ENCODE measurements around the gene ENTR1. TPM values are rescaled to one million over a fixed set of nuclear protein-coding genes. Genes with fewer than 3 reads are reported as not detected.

ENTR1 gene
- total and polyA plus RNA-seq, 2 of the 4 experiments (the other 2 are of a cell fraction) = 14.5 to 37.3 TPM

GRCh38 chr9:136401173-136401922 is 9.1 kb downstream of the ENTR1 start:
- Histone ChIP-seq H2AFZ (replicated peaks; ENCODE audit: low read length, poor library complexity) (peak overlapping the region; percentile 43), H3K4me3 (ENCODE audit: insufficient read depth, low read depth, low read length) (no peak overlapping the region), H2BK5ac (ENCODE audit: low read depth, low read length, poor library complexity, severe bottlenecking) (no peak overlapping the region), H2BK15ac (ENCODE audit: low read depth, low read length) (no peak overlapping the region), H4K20me1 (ENCODE audit: insufficient read depth, low read length) (peaks cover 16% of the 10 kb centered on the region; the same call in 1 of the 2 replicates), H2BK20ac (ENCODE audit: low read depth, low read length) (no peak overlapping the region), H3K56ac (ENCODE audit: extremely low read depth, insufficient read depth, low read length) (no peak overlapping the region), H3K4ac (ENCODE audit: low read depth, low read length) (no peak overlapping the region), H2BK120ac (ENCODE audit: low read depth, low read length) (no peak overlapping the region), H3K9me1 (ENCODE audit: insufficient read depth, low read length) (no peaks in the 10 kb centered on the region), H3K9me3 (ENCODE audit: control insufficient read depth, insufficient read depth, low read length) (no peaks in the 10 kb centered on the region), H4K8ac (ENCODE audit: low read depth in 2 of 2, low read length in 2 of 2) (no peak overlapping the region; a peak in 1 of 4 replicates), H4K91ac (ENCODE audit: insufficient read depth, low read depth, low read length) (no peak overlapping the region), H3K79me1 (ENCODE audit: low read depth in 1 of 2, low read length in 2 of 2) (peaks cover 15 to 30% of the 10 kb centered on the region in 2 experiments), H4K5ac (ENCODE audit: low read depth, low read length) (no peak overlapping the region), H2AK5ac (ENCODE audit: low read depth, low read length) (no peak overlapping the region), H3K36me3 (ENCODE audit: control insufficient read depth, insufficient read depth, low read length) (peaks cover 44% of the 10 kb centered on the region), H2AK9ac (replicated peaks; ENCODE audit: low read depth, low read length, poor library complexity) (peak overlapping the region; percentile 78), H3K27me3 (ENCODE audit: control insufficient read depth, insufficient read depth, low read length) (no peaks in the 10 kb centered on the region), H3K23ac (ENCODE audit: low read depth, low read length) (no peak overlapping the region), H3K9ac (ENCODE audit: low read depth, low read length) (no peak overlapping the region), H3K14ac (replicated peaks; ENCODE audit: low read depth, low read length) (no peak overlapping the region), H3K4me1 (ENCODE audit: control insufficient read depth, insufficient read depth, low read length) (peaks cover 9% of the 10 kb centered on the region), H3K4me2 (ENCODE audit: low read depth, low read length) (no peak overlapping the region), H3K27ac (ENCODE audit: insufficient read depth, low read length) (no peak overlapping the region), H3K18ac (ENCODE audit: low read depth, low read length) (no peak overlapping the region)
- ATAC-seq (ENCODE audit: low read depth) (no peak), DNase-seq (peak; percentile 25)
- POLR2A ChIA-PET (ENCODE audit: unreplicated experiment) = no interaction called here
- BruUV-seq (replicated peaks) = no TSS peak
- dilution Hi-C loops (cut with HindIII; ENCODE audit: low sequenced_read_pairs, unreplicated experiment) = no loop called here
- CTCF ChIA-PET = interaction anchor here (0.7 to 0.9 kb wide), 2 partner anchors 37 to 88 kb away, joined by 3 read pairs; no protein-coding TSS in a partner anchor
- in situ Hi-C loops (cut with MboI; ENCODE audit: low sequenced_read_pairs) = loop anchor here (5.0 kb wide), 1 partner anchor 79 kb away; no protein-coding TSS in a partner anchor
- intact Hi-C loops (cut with micrococcal nuclease) = loop anchor here (5.0 kb wide), 1 partner anchor 74 kb away; the partner anchor contains the start of gene GPSM1
- 86% methylated on average over 8 of the region's 18 CpGs; no CpG with 5 or more reads in 1 of the 2 experiments for WGBS, 2 experiments (ENCODE audit: extremely low coverage in 2 of 2, insufficient read length in 1 of 2)
- TF ChIP-seq FOS (IDR thresholded peaks at IDR 0.05; ENCODE audit: low read depth, low read length) (no peak), SMC3 (IDR thresholded peaks at IDR 0.05; ENCODE audit: low read depth, low read length) (no peak), MAFK (IDR thresholded peaks at IDR 0.05; ENCODE audit: low read depth, low read length) (no peak), MAZ (IDR thresholded peaks at IDR 0.05; ENCODE audit: borderline replicate concordance, low read depth, low read length) (no peak), RFX5 (IDR thresholded peaks at IDR 0.05; ENCODE audit: low read depth, low read length) (no peak), POLR2A (IDR thresholded peaks at IDR 0.05; ENCODE audit: low read depth, low read length) (peak; percentile 27; the same call in 1 of the 2 replicates), CEBPB (IDR thresholded peaks at IDR 0.05; ENCODE audit: low read depth, low read length) (no peak), BHLHE40 (IDR thresholded peaks at IDR 0.05; ENCODE audit: low read depth, low read length) (peak; percentile 78), CHD1 (IDR thresholded peaks at IDR 0.05; ENCODE audit: low read depth, low read length) (no peak), RCOR1 (IDR thresholded peaks at IDR 0.05; ENCODE audit: insufficient replicate concordance, low read length) (no peak), USF2 (IDR thresholded peaks at IDR 0.05; ENCODE audit: low read depth, low read length) (peak; percentile 64), NFE2L2 (IDR thresholded peaks at IDR 0.05; ENCODE audit: low read depth, low read length) (no peak), ELK1 (IDR thresholded peaks at IDR 0.05; ENCODE audit: borderline replicate concordance, low read depth, low read length) (no peak), RAD21 (IDR thresholded peaks at IDR 0.05; ENCODE audit: low read length) (no peak)
- TF ChIP-seq, protein P1, sequence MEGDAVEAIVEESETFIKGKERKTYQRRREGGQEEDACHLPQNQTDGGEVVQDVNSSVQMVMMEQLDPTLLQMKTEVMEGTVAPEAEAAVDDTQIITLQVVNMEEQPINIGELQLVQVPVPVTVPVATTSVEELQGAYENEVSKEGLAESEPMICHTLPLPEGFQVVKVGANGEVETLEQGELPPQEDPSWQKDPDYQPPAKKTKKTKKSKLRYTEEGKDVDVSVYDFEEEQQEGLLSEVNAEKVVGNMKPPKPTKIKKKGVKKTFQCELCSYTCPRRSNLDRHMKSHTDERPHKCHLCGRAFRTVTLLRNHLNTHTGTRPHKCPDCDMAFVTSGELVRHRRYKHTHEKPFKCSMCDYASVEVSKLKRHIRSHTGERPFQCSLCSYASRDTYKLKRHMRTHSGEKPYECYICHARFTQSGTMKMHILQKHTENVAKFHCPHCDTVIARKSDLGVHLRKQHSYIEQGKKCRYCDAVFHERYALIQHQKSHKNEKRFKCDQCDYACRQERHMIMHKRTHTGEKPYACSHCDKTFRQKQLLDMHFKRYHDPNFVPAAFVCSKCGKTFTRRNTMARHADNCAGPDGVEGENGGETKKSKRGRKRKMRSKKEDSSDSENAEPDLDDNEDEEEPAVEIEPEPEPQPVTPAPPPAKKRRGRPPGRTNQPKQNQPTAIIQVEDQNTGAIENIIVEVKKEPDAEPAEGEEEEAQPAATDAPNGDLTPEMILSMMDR (conservative IDR thresholded peaks at IDR 0.05; ENCODE audit: low read depth, low read length) = no peak

All from IMR-90 (cell line).